HG03439 (cell line): ENCODE data around the gene AGRN.
"Not testable (repeated sequence)": the region's sequence is repeated elsewhere in the genome, so short reads cannot be mapped to it uniquely, and the experiment has no call there.

Experiments
- ATAC-seq: cut with Tn5 transposase; IDR thresholded peaks from one replicate; pipeline ENCODE4 v1.9.1; 2021; ENCODE audit warnings: mild to moderate bottlenecking, moderate library complexity; ENCODE audit not compliant: unreplicated experiment

The AGRN gene

GRCh38 chr1:1063945-1064831 lies 44.3 kb downstream of the AGRN start:
- peak; percentile 42 for ATAC-seq

DNA sequence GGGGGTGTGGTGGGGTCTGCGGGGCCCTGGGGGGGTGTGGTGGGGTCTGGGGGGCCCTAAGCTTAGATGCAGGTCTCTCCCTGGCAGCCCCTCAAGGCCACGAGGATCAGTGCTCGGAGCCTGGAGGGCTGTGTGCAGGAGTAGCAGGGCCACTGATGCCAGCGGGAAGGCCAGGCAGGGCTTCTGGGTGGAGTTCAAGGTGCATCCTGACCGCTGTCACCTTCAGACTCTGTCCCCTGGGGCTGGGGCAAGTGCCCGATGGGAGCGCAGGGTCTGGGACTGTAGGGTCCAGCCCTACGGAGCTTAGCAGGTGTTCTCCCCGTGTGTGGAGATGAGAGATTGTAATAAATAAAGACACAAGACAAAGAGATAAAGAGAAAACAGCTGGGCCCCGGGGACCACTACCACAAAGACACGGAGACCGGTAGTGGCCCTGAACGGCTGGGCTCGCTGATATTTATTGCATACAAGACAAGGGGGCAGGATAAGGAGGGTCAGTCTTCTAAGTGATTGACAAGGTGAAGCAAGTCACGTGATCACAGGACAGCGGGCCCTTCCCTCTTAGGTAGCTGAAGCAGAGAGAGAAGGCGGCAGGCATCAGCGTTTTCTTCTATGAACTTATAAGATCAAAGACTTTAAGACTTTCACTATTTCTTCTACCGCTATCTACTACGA lies 45.5 kb downstream of the AGRN start:
- ATAC-seq = no peak

DNA sequence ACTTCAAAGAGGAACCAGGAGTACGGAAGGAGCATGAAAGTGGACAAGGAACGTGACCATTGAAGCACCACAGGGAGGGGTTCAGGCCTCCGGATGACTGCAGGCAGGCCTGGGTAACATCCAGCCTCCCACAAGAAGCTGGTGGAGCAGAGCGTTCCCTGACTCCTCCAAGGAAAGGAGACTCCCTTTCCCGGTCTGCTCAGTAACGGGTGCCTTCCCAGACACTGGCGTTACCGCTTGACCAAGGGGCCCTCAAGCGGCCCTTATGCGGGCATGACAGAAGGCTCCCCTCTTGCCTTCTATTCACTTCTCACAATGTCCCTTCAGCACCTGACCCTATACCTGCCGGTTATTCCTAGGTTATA lies 46.0 kb downstream of the AGRN start:
- not testable (repeated sequence) for ATAC-seq

GRCh38 chr1:1066403-1067283 lies 46.7 kb downstream of the AGRN start:
- no peak for ATAC-seq

DNA sequence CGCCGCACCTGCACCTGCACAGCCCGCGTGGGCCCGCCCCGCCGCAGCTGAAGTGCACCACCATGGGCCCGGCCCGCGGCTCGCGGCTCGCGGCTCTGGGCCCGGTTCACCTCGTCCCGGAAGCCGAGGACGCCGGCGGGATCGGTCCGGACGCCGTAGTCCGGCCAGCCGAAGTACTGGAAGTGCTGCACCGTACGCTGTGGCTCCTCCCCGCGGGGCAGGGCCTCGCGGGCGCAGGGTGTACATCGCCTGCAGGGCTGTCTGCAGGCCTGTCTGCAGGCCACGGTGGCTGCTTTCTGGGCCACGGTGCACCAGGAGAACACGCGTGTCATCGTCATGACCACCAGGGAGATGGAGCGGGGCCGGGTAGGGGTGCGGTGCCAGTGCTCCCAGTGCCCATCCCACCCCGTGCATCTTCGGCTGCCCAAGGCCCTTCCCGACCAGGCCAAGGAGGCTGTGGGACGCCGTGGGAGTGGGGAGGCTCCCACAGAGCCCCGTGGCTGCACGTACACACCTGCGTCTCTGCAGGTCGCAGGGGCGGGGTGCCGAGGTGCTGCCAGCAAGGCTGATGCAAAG lies 47.5 kb downstream of the AGRN start:
- ATAC-seq = no peak

DNA sequence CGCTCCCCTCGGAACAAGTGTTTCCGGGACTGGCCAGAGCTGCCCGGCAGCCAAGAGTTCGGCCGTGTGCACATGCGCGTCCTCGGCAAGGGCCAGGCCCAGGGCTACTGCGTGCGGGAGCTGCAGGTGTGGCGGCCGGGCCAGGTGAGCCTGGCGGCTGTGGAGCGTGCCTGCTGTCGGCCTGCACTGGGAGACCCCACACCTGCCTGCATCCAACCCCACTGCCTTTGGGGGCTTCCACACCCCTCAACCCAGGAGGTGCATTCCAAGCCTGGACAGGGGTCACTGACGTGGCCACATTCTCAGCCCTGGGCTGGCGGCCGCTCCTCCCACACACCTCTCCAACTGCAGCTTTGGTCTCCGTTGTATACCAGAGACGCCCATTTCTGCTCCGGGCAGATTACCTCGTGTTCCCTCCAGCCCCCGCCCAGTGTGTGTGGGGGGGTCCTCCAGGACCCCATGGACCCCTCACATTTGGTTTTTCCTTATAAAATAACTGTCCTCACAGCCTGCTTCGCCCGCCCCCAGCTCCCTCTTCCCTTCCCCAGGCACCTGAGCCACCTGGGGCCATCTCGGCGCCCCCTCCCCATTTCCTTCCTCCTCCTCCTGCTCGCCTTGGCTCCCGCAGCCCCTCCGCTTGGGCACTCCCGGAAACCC lies 48.1 kb downstream of the AGRN start:
- no peak for ATAC-seq

GRCh38 chr1:1068517-1069055 lies 48.7 kb downstream of the AGRN start:
- ATAC-seq = no peak

GRCh38 chr1:1069056-1069710 lies 49.3 kb downstream of the AGRN start:
- ATAC-seq = peak; percentile 42

DNA sequence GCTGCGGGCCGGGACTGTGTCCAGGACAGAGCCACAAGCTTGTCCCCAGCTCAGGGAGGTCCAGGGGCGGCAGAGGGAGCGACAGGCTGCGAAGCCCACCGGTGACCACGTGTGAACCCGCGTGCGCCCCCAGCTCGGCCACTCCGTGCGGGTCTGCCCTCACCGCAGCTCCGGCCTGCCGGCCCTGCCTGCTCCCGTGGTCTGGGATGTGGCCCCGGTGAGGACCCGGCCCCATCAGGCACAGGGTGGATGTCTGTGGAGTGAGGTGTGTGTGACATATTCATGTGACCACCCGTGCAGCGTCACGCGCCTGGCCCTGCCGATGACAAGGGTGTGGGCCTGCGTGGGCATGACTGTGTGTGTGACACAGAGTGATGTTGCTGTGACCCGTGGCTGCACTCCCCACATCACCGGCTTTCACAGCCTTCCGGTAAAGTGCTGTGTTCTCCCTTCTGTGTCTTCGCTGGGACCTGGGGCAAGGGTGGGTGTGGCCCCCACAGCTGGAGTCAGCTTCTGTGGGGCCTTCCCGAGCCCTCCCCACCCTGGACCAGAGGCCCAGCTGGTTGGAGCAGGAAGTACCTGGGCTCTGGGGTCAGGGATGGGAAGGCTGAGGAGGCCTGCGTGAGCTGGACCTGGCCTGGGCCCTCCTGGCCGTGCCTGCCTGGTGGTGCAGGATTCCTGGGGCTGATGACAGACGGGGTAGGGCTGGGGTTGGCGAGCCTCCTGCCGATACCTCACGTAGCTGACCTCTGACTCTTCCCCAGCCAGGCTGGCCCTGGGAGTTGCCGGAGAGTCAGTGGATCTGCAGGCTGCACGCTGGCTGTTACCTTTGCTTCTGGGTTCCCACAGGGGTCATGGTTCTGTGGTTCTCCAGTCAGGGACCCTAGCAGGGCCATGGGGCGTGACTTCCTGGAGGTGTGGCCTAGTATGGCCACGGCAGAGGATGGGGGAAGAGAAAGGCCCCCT lies 50.1 kb downstream of the AGRN start:
- peak; percentile 6 for ATAC-seq

GRCh38 chr1:1071486-1072298 lies 51.8 kb downstream of the AGRN start:
- no peak for ATAC-seq

GRCh38 chr1:1072299-1072848 lies 52.5 kb downstream of the AGRN start:
- ATAC-seq = no peak

DNA sequence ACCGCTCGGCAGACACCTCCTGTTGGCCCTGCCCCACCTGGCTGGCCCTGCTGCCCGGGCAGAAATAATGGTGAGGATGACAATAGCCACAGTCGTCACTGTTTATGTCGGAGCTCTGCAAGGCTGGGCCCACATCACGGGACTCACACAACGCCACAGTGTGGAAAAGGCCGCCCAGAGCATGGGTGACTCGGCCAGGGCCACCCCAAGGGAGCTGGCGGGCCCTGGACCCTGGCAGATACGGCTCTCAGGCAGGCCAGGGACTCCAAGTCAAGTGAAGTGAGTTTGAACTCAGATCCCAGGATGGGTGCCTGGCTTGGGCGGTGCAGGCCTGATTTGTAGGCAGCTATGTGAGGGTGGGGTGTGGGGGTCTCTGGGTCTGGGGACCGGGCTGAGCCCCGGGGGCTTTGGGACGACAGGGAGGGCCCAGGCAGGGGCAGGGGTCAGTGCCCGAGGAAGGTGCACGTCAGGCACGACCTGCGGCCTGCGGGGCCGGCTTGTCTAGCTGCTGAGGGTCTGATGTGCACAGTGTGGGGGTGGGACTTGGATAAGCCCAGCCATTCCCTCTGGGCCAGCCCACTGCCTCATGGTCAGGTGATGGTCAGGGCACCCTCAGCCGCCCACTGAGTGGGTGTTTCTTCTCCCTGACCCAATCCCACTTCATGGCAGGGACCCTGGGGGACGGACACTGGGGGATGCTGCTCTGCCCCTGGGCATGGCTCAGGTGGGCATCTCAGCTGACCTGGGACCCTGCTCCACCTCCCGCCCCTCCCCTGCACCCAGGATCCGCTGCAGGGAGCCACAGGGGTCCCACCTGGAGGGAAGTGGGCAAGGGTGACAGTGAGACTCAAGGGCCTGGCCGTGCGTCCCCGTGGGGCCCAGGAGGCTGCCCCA lies 53.2 kb downstream of the AGRN start:
- no peak for ATAC-seq

- no peak for ATAC-seq
Measured at GRCh38 chr1:1073743-1074587, 54.0 kb downstream of the AGRN start, which contains the start of gene RNF223. Gene RNF223 (minus strand): TSS chr1:1074306. CDS start chr1:1072566, 1,740 bp downstream.

DNA sequence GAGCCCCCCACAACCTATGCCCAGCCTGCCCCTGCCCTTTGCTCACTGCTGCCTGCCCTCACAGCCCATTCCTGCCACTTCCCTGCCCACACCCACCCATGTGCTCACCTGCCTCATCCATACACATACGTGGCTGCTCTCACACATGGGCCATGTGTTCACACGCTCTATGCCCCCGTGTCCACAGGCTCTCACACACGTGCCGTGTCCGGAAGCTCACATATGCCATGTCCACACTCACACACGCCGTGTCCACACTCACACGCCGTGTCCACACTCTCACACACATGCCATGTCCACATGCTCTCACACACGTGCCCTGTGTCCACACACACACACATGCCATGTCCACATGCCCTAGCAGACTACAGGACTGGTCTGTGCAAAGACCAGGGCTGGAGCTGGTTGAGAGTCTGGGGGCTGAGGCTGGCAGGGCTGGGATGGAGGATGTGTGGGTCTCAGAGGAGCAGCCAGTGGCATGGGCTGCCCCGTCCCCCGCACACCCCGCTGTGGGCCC lies 54.8 kb downstream of the AGRN start:
- no peak for ATAC-seq
